Stimulated activated CD4-positive, alpha-beta T cell treated with anti-CD3 and anti-CD28 coated beads, Interleukin-15, amount 100 ng/mL, for 48 hours (primary cell): ENCODE results near the gene APOOL.
"Not testable (repeated sequence)": the region's sequence is repeated elsewhere in the genome, so short reads cannot be mapped to it uniquely, and the experiment has no call there.

Experiments used
- DNase-seq, 2 donors: peaks; one replicate each; pipeline ENCODE4 v3.0.0-alpha.2; 2020; ENCODE audit warnings: low read depth in 2 of 2

Gene APOOL, protein sequence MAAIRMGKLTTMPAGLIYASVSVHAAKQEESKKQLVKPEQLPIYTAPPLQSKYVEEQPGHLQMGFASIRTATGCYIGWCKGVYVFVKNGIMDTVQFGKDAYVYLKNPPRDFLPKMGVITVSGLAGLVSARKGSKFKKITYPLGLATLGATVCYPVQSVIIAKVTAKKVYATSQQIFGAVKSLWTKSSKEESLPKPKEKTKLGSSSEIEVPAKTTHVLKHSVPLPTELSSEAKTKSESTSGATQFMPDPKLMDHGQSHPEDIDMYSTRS

DNA sequence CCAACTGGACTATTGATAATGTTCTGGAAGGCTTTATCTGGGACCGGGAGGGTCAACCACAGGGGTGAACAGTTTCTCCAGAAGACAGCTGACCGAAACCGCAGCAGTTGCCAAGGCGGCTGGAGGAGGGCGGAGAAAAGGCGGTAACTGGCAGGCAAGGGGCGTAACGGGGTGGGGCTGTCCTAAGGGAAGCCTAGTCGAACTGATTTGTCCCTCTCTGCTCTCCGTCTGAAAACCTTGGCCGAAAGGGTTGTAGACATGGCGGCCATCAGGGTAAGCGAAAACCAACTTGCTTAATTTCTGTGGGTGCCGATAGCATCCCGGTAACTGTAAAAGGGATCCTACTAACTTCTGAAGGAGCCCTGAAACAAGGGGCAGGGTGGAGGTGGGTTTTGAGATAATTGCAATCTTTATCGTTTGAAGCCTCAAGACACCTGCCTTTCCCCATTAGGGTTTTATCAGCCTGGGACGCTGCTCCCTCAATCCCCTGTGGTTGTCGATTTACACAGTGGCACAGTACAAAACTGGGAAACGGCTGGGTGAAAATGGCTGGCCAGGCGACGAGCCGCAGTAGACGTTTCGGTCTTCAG is at the start of gene APOOL:
APOOL (plus strand) TSS at position 223 of the 590 bp plus-strand sequence; CDS start at position 259, 36 bp downstream.
- peak; percentile 66 to 70 for DNase-seq

DNA sequence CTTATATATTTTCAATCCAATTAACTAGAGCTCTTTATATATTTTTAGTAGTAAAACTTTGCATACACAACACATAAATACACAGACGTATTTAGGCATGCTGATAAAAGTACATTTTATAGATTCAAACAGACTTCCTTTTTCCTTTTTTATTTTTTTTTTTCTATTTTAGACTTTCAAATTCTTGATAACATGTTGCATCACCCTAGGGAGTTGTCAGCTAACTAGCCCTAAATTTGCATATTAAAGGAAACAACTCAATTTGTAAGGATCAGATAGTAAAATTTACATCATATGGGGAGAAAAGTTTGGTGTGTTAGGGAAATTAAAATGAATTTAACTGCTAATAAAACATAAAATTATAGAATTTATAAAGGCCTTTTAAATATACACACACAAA is 47.4 kb upstream of the APOOL start:
- no peak for DNase-seq

DNA sequence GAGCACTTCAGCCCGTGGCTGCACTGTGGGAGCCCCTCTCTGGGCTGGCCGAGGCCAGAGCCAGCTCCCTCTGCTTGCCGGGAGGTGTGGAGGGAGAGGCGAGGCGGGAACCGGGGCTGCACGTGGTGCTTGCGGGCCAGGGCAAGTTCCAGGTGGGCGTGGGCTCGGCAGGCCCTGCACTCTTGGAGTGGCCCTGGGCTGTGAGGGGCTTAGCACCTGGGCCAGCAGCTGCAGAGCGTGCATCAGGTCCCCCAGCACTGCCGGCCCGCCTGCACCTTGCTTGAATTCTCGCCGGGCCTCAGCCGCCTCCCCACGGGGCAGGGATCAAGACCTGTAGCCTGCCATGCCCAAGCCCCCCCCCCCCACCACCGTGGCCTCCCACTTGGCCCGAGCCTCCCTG is 28.9 kb upstream of the APOOL start:
- no peak for DNase-seq

DNA sequence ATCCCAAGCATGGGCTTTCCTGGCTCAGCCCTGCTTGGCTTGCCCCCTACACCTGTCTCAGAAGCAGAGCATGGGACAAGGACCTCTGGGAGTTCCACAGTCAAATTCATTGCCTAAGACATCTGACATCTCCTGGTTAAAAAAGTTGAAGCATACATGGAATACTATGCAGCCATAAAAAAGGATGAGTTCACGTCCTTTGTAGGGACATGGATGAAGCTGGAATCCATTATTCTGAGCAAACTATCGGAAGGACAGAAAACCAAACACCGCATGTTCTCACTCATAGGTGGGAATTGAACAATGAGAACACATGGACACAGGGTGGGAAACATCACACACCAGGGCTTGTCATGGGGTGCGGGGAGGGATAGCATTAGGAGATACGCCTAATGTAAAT is 11.9 kb upstream of the APOOL start:
- not testable (repeated sequence) for DNase-seq

DNA sequence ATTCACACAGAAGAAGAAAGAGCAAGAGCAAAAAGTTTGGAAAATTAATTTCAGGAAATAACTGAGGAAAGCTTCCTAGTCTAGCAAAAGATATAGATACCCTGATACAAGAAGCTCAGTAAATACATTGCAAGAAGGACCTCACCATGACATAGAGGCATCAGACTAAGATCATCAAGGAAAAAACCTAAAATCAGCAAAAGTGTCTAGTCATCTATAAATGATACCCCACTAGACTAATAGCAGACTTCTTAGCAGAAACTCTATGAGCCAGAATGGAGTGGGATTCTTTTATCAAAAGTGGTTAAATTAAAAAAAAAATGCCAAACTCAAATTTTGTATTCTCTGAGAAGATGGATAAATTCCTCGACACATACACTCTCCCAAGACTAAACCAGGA is 10.5 kb upstream of the APOOL start:
- DNase-seq = no peak

DNA sequence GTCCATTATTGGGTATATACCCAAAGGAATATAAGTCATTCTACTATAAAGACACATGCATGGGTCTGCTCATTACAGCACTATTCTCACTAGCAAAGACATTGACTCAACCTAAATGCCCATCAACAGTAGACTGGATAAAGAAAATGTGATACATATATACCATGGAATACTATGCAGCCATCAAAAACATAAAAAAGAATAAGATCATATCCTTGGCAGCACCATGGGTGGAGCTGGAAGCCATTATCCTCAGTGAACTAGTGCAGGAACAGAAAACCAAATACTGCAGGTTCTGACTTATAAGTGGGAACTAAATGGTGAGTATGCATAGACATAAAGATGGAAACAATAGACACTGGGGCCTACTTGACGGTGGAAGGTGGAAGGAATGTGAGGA is 2.3 kb upstream of the APOOL start:
- no peak for DNase-seq

DNA sequence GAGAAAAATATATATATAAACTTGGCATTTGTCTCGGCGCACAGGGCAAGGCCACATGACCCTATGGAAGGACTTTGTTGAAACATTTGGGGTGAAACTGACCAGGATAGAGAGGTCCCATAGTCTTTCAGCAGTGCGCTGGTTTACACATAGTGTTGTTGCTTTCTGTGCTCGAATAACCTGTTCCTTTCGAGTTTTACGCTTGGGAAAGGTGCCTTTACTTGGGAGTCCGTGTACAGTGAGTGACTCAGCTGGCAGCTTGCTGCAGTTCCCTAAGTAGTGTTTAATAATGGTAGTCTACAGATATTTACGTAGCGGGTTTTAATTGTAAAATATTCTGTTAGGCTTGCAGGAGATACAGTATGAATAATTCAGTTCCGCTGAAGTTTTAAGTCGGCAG is 578 bp downstream of the APOOL start:
- no peak for DNase-seq

DNA sequence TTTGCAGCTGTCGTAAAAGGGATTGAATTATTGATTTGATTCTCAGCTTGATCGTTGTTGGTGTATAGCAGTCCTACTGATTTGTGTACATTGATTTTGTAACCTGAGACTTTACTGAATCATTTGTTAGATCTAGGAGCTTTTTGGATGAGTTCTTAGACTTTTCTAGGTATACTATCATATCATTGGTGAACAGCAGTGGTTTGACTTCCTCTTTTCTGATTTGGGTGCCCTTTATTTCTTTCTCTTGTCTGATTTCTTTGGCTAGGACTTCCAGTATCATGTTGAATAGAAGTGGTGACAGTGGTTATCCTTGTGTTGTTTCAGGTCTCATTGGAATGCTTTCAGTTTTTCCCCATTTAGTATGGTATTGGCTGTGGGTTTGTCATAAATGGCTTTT is 8.4 kb downstream of the APOOL start:
- no peak for DNase-seq

DNA sequence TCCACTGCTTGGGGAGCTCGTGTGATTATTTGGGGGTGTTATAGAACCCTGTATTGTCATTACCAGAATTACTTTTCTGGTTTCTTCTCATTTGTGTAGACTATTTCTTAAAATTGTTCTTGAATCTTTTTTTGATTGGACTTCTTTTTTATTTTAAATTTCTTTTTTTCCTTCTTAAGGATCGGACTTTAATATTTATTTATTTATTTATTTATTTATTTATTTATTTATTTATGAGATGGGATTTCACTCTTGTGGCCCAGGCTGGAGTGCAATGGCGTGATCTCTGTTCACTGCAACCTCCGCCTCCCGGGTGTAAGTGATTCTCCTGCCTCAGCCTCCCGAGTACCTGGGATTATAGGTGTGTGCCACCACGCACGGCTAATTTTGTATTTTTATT is 11.7 kb downstream of the APOOL start:
- not testable (repeated sequence) for DNase-seq

DNA sequence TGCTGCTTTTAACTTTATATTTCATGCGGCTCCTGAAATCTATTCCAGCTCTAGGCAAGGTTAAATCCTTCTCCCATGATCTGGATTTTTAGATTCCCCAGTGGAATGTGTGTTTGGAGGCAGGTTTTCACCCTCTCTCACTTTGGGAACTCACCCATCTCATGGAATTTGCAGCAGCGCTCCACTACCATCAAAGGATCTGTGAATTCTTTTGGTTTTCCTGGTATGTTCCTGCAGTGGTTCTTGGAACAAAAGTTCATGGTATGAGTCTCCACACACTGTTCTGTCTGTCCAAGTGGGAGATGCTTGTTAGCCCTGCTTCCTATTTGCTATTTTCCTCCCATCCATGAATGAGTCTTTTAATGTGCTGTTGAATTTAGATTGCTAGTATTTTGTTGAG is 14.0 kb downstream of the APOOL start:
- no peak for DNase-seq

DNA sequence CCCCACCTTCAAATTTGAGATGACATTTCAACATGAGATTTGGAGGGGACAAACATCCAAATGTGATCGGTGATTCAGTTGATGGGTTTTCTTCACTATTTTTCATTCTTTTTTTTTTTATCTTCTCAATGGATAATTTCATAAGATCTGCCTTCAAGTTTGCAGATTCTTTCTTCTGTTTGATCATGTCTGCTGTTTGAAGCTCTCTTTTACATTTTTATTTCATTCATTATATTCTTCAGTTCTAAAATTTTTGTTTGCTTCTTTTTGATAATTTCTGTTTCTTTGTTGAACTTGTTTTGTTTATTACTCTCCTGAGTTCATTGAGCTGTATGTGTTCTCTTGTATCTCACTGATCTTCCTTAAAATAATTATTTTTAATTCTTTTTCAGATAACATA is 14.8 kb downstream of the APOOL start:
- DNase-seq = no peak

DNA sequence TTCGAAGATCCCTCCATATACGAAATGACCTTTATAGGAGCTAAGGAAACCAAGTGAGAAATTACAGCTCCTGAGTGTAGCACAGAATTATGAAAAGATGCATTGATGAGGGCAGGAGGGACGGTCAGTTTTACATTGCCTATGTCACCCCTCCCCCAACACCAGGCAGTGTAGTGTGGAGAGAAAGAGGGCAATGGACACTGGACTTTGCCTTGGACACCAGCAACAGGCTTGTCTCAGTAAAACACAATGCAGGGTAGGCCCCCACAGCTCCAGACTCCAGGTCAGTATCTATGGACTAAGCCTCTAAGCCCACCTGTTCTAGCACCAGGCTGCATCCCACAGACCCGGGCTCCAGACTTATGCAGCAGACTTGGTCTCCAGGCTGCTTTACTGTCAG is 16.5 kb downstream of the APOOL start:
- DNase-seq = no peak

DNA sequence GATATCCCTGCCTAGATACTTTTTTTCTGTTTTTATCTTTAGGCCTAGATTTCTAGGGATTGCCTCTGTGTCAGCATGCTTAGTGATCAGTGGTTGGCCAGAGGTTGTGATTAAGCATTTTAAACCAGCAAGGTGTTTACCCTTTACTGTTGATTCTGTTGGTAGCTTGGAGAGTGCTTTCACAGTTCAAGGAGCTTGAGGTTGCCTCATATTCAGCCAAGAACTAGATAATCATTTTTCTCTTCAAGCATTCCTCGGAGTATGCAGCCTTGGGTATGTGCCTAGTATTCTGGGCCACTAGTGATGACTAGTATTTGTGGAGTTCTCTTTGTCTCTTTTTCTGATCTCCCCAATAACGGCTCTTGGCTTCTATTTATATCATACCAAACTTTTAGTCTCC is 20.4 kb downstream of the APOOL start:
- DNase-seq = no peak

DNA sequence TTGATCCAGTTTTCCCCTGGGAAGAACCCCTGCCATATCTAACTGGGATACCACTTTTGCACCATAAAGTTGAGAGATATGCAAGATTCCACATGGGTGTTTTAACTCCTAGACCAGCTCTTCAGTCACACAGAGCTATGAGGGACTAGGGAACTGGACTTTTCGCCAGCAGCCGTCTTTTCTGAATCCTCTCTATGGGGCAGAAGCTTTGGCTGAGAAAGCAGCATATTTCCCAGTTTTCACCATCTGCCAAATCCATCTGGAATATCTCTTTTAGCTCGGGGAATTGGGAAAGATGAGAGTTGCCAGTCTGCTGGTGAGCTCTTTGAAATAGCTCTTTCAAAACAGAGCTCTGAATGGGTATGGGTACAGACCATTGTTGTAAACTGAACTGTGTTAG is 20.9 kb downstream of the APOOL start:
- DNase-seq = no peak

DNA sequence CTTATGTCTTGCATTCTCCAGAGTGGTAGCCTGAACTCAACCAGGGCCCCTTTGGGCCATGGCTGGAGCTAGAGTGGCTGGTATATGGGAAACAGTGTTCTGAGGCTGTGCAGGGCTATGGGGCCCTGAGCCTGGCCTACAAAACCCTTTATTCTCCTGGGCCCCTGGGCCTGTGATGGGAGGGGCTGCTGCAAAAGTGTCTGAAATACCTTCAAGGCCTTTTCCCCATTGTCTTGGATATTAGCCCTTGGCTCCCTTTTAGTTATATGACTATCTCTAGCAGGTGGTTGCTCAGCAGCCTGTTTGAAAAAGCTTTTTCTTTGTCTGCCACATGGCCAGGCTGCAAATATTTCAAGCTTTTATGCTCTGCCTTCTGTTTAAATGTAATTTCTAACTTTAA is 22.5 kb downstream of the APOOL start:
- no peak for DNase-seq

DNA sequence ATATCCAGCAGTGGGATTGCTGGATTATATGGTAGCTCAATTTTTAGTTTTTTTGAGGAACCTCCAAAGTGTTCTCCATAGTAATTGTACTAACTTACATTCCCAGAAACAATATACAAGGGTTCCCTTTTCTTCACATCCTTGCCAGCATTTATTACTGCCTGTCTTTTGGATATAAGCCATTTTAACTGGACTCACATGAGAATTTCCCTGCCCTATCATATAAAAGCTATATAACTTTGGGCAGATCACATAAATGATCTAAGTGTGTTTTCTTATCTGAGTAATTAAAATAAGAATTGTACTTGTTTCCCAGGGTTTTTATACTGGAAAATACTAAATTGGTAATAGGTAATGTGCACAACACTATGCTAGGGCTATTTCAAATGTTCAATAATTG is 25.4 kb downstream of the APOOL start:
- DNase-seq = no peak

DNA sequence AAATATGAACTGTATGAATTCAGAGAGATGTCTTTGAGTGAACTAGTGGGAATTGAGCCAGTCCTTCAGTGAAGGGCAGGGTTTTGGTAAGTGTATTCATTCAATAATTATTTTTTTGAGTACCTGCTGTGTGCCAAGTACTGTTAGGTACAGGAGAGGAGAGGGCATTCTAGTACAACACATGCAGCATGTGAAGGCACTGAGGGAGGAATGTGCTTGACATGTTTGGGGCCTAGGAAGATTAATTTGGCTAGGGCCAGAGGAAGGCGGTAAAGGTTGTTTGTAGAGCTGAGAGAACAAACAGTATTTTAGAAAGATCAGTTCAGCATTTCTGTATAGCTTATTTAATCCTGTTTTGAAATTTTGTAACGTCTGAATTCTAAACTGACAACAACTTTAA is 27.8 kb downstream of the APOOL start:
- no peak for DNase-seq

DNA sequence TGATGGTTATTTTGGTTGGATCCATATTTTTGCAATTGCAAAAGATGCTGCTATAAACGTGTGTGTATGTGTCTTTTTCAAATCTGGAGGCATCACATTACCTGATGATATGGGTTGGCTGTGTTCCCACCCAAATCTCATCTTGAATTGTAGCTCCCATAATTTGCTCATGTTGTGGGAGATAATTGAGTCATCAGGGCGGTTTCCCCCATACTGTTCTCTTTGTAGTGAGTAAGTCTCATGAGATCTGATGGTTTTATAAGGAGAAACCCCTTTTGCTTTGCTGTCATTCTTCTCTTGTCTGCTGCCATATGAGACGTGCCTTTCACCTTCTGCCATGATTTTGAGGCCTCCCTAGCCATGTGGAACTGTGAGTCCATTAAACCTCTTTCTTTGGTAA is 33.4 kb downstream of the APOOL start:
- DNase-seq = no peak

DNA sequence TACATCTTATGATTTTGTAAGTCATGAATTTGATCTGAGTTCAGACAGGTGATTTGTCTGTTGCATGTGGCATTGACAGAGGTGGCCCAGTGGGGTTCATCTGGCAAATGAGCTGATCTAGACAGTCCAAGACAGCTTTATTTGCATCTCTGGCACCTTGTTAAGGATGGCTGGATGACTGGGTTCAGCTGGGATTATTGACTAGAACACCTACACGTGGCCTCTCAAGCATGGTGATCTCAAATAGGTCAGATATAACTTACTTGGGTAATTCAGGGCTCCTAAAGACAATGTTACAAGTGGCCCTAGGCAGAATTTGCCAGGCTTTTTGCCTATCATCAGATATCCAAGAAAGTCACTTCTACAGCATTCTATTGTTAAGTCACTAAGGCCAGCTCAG is 48.0 kb downstream of the APOOL start:
- DNase-seq = no peak

DNA sequence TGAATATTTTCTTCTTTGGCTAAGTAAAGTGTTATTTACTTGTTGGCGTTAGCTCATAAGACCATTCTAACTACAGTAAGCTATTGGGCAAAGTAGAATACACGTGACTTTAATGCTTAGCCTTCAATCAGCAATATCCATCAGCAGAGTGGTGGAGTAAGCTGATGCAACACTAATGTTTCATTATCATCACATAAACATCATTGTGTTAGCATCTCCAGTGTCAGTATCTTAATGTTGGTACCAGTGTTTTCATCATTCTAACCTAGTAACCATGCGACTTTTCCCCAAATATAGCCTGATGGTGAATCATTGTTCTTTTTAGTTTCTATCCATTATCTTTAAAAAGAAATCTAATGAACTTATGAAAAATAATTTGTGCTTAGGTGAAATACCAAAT is 48.5 kb downstream of the APOOL start:
- no peak for DNase-seq

DNA sequence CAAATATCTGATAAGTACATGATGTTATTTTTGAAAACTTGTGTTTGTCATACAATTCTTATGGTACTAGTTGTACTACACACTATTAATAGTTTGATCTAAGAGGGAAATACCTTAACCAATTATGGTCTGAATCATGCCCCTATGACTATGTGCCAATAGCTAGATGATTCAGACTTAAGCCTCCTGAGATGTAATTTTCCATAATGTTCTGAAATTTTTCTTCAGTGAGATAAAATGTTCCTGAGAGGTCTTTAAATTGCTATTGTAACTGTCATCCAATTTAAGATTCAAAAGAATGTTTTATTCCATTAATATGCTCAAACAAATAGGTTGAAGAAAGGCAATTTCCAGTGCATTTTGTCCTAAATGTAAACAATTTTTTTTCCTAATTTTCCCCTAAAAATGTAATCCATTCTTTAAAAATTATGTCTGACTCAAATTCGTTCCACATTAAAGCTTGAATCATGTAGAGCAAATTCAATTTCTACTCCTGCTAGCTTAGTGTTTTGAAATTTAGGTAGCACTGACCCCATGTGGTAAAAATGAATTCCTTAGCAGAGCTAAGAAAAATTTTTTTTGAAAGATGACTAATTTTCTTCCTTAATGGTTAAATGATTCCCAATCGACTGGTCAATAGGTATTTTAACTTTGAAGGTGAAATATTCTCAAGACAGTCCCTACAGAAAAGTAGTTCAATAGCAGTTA is 49.1 kb downstream of the APOOL start:
- no peak for DNase-seq

DNA sequence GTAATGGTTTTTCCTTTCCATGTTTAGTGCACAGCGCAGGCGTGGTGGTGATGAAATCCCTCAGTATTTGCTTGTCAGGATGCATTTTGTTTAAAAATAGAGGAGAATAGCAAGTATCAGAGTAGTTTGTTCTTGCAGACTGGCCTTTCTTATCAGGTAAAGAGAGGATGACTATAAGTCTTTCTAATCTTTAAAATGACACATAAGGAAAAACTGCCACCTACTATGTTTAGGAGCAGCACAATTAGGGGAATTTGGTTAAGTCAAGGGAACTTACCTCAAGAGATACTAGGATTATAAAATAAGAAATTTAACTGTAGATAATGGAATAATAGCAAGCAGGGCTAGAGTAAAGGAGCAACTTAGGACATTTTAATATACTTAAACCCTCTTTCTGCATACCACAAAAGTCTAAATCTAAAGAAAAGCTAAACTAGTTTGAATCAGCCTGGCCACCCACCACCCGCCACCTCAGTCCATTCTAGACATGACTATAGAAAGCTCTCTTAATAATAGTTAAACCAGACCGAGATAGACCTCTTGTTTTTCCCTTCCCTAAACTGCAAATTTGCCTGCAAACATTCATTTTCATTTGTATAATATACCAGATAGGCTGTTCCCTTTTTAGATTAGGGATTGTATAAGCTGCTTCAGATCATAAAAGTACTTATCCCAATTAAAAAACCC is 62.0 kb downstream of the APOOL start:
- no peak for DNase-seq

DNA sequence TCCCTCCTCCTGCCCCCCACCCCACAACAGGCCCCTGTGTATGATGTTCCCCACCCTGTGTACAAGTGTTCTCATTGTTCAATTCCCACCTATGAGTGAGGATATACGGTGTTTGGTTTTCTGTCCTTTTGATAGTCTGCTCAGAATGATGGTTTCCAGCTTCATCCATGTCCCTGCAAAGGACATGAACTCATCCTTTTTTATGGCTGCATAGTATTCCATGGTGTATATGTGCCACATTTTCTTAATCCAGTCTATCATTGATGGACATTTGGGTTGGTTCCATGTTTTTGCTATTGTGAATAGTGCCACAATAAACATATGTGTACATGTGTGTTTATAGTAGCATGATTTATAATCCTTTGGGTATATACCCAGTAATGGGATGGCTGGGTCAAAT is 73.6 kb downstream of the APOOL start:
- not testable (repeated sequence) for DNase-seq
